Suprapubic skin (tissue), 4 donors: ENCODE results near the gene ZNF492. TPM values are rescaled to one million over a fixed set of nuclear protein-coding genes. Genes with fewer than 3 reads are reported as not detected.
"Not testable (repeated sequence)": the region's sequence is repeated elsewhere in the genome, so short reads cannot be mapped to it uniquely, and the experiment has no call there.

Source experiments
- DNase-seq, 2 donors: peaks; one replicate each; pipeline ENCODE4 v3.0.0-alpha.2; 2019; ENCODE audit warnings: low spot score in 2 of 2
- H3K27ac ChIP-seq: fragments of 200-600 bp; sonication (generic); one replicate; pipeline ENCODE4 v1.5.1; 2019
- H3K27me3 ChIP-seq: fragments of 200-600 bp; sonication (generic); one replicate; pipeline ENCODE4 v1.5.1; 2019
- H3K36me3 ChIP-seq: fragments of 200-600 bp; sonication (generic); one replicate; pipeline ENCODE4 v1.5.1; 2019
- H3K4me1 ChIP-seq: fragments of 200-600 bp; sonication (generic); one replicate; pipeline ENCODE4 v1.5.1; 2019
- H3K4me3 ChIP-seq: fragments of 200-600 bp; sonication (generic); one replicate; pipeline ENCODE4 v1.5.1; 2019; ENCODE audit warnings: mild to moderate bottlenecking
- H3K9me3 ChIP-seq: fragments of 200-600 bp; sonication (generic); one replicate; pipeline ENCODE4 v1.5.1; 2019
- CTCF ChIP-seq, 2 donors: fragments of 200-600 bp in 1 of 2; fragments of 450-650 bp in 1 of 2; sonication (generic) in 1 of 2; IDR thresholded peaks; one replicate each; pipeline ENCODE4 v1.5.1; 2016 to 2019; ENCODE audit warnings: antibody characterized with exemption in 2 of 2, mild to moderate bottlenecking in 1 of 2, moderate library complexity in 1 of 2
- EP300 ChIP-seq: sonication (generic); formaldehyde crosslinking; IDR thresholded peaks from one replicate; pipeline ENCODE4 v1.6.1; 2017; ENCODE audit warnings: antibody characterized with exemption
- POLR2A ChIP-seq, 2 donors: fragments of 450-650 bp; IDR thresholded peaks; one replicate each; pipeline ENCODE4 v1.6.1; 2017; ENCODE audit warnings: antibody characterized with exemption in 2 of 2, mild to moderate bottlenecking in 2 of 2, moderate library complexity in 2 of 2
- POLR2AphosphoS5 ChIP-seq, 3 donors: sonication (generic); formaldehyde crosslinking; IDR thresholded peaks; one replicate each; pipeline ENCODE4 v1.6.1; 2017; ENCODE audit warnings: antibody characterized with exemption in 3 of 3
- WGBS: methylation state at CpG from one replicate; pipeline ENCODE4 v1.1.5; 2018; 5-methylcytosine and 5-hydroxymethylcytosine counted together
- total RNA-seq, 4 donors: library from RNA; depleted of rRNA; stranded (reverse); fragments of >200 nt; gene quantifications; one replicate each; pipeline ENCODE4 v1.1.0, GENCODE V29; 2016

The ZNF492 gene
- total RNA-seq, 4 donors from 2014 or later: 0.60 to 1.0 (median 0.76) TPM

GRCh38 chr19:22609630-22610029 lies 24.5 kb upstream of the ZNF492 start:
- WGBS: 53% methylated on average over 1 of the region's 4 CpGs
- Histone ChIP-seq H3K4me1 (no peaks in the 10 kb centered on the region), H3K9me3 (no peaks in the 10 kb centered on the region), H3K27me3 (no peaks in the 10 kb centered on the region), H3K36me3 (no peaks in the 10 kb centered on the region), H3K4me3 (no peak overlapping the region), H3K27ac (no peak overlapping the region)
- DNase-seq: peak in 1 of 2 donors; percentile 50
- TF ChIP-seq CTCF (IDR thresholded peaks at IDR 0.05): no peak
- TF ChIP-seq EP300: no peak
- no peak for TF ChIP-seq POLR2A (IDR thresholded peaks at IDR 0.05)
- TF ChIP-seq POLR2AphosphoS5 (IDR thresholded peaks at IDR 0.05): no peak

- Histone ChIP-seq H3K4me3 (no peak overlapping the region), H3K27me3 (no peaks in the 10 kb centered on the region), H3K27ac (no peak overlapping the region), H3K36me3 (no peaks in the 10 kb centered on the region), H3K9me3 (no peaks in the 10 kb centered on the region), H3K4me1 (no peaks in the 10 kb centered on the region)
- peak in 1 of 2 donors; percentile 21 for DNase-seq
- TF ChIP-seq CTCF (IDR thresholded peaks at IDR 0.05) (no peak), EP300 (no peak), POLR2A (IDR thresholded peaks at IDR 0.05) (no peak), POLR2AphosphoS5 (IDR thresholded peaks at IDR 0.05) (no peak)
- 67% methylated on average over 2 of the region's 2 CpGs for WGBS
Measured at GRCh38 chr19:22610121-22610520, 24.0 kb upstream of the ZNF492 start.

GRCh38 chr19:22612316-22612715 lies 21.8 kb upstream of the ZNF492 start:
- Histone ChIP-seq H3K9me3 (no peaks in the 10 kb centered on the region), H3K27me3 (peaks cover 5% of the 10 kb centered on the region), H3K36me3 (no peaks in the 10 kb centered on the region), H3K4me3 (no peak overlapping the region), H3K4me1 (no peaks in the 10 kb centered on the region), H3K27ac (no peak overlapping the region)
- DNase-seq: no peak
- WGBS: 67% methylated on average over 1 of the region's 1 CpG
- TF ChIP-seq POLR2A (IDR thresholded peaks at IDR 0.05): no peak
- no peak for TF ChIP-seq EP300
- no peak for TF ChIP-seq CTCF (IDR thresholded peaks at IDR 0.05)
- no peak for TF ChIP-seq POLR2AphosphoS5 (IDR thresholded peaks at IDR 0.05)

GRCh38 chr19:22616659-22617058 lies 17.5 kb upstream of the ZNF492 start:
- H3K9me3 ChIP-seq: no peaks in the 10 kb centered on the region
- no peak for TF ChIP-seq POLR2AphosphoS5 (IDR thresholded peaks at IDR 0.05)
- TF ChIP-seq CTCF (IDR thresholded peaks at IDR 0.05): no peak
- no peak for TF ChIP-seq EP300
- no peak for TF ChIP-seq POLR2A (IDR thresholded peaks at IDR 0.05)
- no peaks in the 10 kb centered on the region for H3K36me3 ChIP-seq
- H3K4me3 ChIP-seq: no peak overlapping the region
- H3K27me3 ChIP-seq: peaks cover 5% of the 10 kb centered on the region
- no peak for DNase-seq
- 83% methylated on average over 8 of the region's 12 CpGs for WGBS
- no peaks in the 10 kb centered on the region for H3K4me1 ChIP-seq
- H3K27ac ChIP-seq: no peak overlapping the region

- not testable (repeated sequence) for H3K4me3 ChIP-seq, H3K27ac ChIP-seq, DNase-seq, H3K27me3 ChIP-seq, H3K9me3 ChIP-seq, H3K36me3 ChIP-seq, H3K4me1 ChIP-seq
- 88% methylated on average over 7 of the region's 7 CpGs for WGBS
Measured at GRCh38 chr19:22617181-22617580, 16.9 kb upstream of the ZNF492 start.

- no peak overlapping the region for H3K27ac ChIP-seq
- peaks cover 1% of the 10 kb centered on the region for H3K4me1 ChIP-seq
- WGBS: 20% methylated on average over 1 of the region's 44 CpGs
- DNase-seq: peak in 1 of 2 donors; percentile 64
- TF ChIP-seq POLR2A (IDR thresholded peaks at IDR 0.05) (no peak), CTCF (IDR thresholded peaks at IDR 0.05) (no peak), EP300 (no peak), POLR2AphosphoS5 (IDR thresholded peaks at IDR 0.05) (no peak)
- H3K36me3 ChIP-seq: no peaks in the 10 kb centered on the region
- H3K9me3 ChIP-seq: no peaks in the 10 kb centered on the region
- H3K27me3 ChIP-seq: peaks cover 5% of the 10 kb centered on the region
- no peak overlapping the region for H3K4me3 ChIP-seq
Measured at GRCh38 chr19:22617614-22618320, 16.4 kb upstream of the ZNF492 start.
